GM19455 (cell line): ENCODE results near the gene GAK.

Experiments used
- ATAC-seq: cut with Tn5 transposase; IDR thresholded peaks from one replicate; pipeline ENCODE4 v1.9.1; 2021; ENCODE audit not compliant: unreplicated experiment

Gene GAK

DNA sequence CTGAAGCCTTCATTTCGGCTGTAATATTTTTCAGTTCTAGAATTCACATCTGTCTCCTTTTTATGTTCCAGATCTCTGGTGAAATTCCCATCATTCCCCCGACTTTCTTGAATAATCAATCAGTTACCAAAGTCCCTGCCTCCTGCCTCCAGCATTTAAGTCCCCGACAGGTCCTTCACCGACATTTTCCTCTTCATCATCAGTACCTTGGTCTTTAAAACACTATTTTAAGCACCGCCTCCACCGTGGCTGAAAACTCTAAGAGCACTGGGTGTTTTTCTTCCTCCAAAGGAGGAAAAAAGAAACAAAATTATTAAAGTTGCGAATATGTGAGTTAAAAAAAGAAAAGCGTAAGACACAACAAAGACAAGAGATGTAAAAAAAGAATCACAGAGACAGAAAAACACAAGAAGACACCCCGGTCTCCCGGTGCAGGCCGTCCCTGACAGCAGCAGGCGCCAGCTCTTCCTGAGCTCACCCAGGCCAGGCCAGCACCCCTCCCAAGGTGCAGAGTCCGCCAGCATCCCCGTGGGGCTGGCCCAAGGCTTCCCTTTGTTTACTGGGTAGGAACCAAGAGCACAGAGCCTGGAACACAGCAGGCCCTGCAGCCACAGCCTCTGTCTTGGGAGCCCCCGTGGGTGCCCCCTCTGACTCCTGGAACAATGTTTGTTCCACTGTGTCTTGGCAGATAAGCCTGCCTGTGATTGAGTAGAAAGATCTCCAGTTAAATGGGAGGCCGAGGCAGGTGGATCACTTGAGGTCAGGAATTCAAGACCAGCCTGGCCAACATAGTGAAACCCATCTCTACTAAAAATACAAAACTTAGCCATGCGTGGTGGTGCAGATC lies 56.9 kb downstream of the GAK start:
- ATAC-seq, result no peak

DNA sequence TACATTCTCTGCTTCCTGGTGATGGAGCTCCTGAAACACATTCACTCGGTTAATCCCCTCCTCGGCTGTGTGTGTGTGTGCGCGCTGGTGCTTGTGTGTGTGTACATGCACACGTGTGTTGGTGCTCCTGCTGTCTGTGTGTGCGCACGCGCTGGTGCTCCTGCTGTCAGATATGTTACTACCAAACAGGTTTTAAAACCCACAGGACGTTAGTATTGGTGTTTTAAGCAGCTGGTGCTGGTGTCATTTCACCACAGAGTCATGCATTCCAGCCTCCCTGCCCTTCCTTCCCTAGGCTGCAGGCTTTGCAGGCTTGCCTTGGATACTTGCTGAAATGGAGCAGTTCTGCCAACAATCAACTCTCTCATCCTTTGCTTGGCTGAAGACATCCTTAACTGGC lies 58.1 kb downstream of the GAK start:
- ATAC-seq, result no peak

DNA sequence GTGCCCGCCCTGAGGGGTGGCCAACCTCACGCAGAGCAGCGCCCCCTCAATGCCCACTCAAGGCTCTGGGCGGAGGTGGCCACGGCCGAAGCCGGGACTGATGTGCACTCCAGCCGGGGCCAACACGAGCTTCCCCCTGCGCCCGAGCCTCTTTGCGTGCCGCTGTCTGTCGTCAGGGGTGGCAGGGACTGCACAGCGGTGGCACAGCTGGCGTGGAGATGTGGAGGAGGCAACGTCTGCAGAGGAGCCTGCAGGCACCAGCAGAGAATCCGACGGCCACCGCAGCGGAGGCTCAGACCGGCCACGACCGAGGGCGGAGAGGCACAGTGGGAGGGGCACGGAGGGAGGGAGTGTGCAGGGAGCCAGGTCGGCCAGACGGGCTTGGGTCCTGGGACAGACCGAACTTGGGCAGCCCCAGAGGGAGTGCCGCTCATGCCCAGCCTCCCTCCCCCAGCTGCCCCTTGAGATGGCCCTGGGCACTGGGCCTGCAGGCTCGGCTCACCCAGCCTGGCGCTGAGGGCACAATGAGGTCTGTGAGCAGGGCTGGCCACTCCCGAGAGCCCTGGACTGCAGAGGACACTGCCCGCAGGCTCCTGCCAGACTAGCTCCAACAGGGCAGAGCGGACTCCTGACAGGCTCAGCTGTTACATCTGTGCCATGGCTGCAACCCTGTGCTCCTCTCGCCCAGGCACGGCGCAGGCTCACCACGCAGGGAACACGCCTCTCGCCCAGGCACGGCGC lies 59.7 kb downstream of the GAK start:
- ATAC-seq, result no peak

DNA sequence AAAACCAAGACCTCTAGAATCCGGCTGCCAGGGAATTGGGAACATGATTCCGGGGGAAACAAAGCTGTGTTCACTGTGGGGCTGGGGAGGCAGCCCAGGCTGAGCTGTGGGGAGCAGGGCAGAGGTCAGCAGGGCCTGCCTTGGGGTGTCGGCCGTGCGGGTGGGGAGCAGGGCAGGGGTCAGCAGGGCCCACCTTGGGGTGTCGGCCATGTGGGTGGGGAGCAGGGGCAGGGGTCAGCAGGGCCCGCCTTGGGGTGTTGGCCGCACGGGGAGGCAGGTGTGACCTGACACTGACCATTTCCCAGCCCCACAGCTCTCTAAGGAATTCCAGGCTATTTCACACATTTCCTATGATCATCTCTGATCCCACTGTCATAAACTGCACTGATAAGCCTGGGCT lies 60.6 kb downstream of the GAK start:
- no peak for ATAC-seq

DNA sequence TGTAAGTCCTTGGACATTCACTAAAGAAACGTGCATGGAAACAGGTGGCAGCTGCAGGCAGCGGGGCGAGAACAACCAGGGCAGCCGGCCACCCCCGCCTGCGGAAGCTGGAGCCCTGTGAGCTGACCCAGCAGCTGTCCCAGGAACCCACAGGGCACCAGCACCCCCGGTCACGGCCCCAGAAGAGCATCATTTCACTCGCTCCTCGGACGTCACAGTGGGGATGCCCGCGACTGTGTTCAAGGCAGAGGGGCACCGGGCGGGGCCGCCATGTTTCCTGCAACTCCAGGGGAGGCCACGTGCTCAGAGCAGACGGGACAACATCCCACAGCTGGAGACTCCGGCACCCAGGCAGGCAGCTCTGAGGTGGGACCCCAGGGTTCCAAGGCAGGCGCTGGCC lies 61.2 kb downstream of the GAK start:
- no peak for ATAC-seq

DNA sequence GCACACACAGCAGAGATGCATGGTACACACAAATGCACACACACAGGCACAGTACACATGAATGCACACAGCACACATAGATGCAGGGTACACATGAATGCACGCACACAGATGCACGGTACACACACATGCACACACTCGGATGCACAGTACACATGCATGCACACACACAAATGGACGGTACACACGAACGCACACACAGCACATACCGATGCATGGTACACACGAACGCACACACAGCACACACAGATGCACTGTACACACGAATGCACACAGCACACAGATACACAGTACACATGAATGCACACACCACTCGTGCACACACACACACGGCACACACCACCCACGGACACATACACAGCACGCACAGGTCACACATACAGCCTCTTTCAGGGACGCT lies 62.3 kb downstream of the GAK start:
- ATAC-seq, result no peak

DNA sequence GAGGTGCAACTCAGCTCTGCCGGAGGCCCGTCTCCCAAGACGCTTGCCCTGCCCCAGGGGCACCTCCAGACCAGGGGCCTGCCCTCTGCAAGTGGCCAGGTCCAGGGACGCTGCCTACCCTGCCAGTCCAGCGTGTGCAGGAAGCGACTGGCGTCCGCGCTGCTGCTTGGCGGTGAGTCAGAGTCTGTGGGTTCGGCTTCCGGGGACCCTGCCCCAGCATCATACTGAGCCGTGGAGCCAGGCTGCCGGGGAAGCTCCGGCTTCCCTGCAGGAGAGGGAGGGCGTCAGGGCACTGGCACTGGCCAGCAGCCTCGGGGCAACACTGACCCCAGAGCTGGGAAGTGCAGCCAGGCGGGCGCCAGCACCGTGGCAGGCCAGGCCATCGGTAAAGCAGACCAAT lies 63.7 kb downstream of the GAK start:
- ATAC-seq, result no peak

DNA sequence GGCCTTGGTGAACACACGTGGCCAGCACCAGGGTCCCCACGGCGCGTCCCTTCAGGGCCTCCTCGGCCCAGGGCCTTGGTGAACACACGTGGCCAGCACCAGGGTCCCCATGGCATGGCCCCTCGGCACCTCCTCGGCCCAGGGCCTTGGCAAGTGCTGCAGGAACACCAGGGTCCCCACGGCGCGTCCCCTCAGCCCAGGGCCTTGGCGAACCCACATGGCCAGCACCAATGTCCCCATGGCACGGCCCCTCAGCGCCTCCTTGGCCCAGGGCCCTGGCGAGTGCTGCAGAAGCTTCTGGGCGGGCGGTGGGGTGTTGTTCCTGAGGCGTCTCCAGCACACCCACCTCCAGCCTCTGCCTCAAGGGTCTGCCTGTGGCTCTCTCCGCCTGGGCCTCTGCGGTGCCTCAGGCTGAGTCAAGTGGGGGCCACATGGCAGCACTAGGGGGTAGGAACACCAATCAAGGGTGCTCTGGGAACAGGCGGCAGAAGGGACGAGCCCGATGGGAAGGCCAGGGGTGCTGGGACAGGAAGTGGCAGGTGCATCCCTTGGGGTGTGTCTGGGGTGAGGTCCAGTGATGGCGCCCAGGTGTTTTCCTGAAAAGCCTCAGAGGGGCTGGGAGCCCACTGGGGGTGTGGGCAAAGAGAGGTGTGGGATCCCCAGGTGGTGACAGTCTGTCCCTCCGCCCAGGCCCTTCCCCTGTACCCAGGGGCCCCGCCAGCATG lies 64.4 kb downstream of the GAK start:
- ATAC-seq, result no peak

DNA sequence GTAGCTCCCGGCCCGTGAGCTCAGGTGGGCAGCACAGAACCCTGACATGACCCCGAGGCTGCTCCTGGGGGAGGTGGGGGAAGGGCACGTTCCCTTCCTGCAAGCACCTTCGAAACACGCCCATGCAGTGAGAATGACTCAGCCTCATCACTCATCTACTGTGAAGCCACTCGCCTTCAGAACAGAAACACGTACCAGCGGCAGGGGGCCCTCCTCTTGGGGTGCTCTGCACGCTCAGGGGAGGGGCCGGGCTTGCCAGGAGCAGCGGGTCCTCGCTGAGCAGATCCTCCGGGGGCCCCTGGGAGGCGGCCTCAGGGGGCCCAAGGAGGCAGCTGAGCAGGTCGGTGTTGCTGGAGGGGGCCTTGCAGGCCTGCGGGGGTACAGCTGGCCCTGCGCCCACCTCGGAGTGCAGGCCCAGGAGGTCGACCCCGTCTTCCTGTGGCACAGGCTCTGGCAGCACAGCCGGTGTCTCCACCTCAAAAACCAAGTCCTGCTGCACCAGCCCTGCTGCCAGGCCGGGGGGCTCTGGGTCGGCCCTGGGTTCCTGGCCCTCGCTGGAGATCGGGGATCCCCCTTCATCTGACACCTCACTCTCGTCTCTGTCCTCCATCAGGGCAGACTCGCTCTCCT lies 65.2 kb downstream of the GAK start:
- ATAC-seq, result no peak

DNA sequence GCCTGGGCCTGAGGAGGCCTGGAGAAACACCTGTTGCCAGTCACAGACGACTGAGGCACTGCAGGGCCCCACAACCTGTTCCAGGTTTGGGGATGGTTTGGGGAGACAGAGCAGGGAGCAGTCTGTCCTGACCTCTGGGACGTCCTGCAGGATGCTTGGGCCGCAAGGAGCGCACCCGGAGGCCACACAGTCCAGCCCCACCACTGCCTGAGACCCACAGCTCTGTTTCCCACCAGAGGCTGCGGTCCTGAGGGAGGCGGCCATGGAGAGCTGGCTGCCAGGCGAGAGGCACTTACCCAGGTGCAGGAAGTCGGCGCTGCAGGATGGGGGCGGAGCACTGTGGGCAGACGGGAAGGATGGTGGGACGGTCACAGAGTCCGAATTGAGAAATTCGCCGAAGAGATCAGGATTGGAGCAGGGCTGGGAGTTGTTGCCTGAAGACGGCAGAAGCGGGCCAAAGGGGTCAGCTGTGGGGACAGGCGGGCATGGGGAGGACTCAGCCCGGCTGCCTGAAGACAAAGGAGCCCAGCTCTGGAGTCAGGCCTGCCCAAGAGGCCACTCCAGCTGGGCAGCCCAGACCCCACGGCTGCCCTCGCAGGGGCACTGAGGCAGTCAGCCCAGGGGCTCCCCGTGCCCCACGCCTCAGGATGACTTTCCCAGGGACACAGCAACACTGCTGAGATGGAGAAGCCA lies 65.9 kb downstream of the GAK start:
- ATAC-seq, result no peak

DNA sequence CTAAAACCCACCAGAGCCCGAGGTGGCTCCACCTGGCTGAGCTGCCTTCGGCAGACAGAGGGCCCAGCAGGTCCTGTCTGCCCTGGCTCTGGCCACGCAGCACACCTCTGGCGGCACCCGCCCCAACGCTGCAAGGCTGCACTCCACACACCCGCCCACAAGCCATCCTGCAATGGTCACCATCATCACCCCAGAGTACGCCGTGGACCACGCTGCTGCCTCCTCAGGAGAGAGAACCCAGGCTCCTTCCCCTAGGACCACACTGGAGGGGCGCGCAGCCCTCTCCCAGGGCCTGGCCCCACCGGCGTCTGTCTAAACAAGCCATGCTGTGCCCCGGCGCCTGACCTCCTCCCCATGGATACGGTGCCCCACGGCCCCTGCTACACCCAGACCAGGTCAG lies 66.5 kb downstream of the GAK start:
- no peak for ATAC-seq

DNA sequence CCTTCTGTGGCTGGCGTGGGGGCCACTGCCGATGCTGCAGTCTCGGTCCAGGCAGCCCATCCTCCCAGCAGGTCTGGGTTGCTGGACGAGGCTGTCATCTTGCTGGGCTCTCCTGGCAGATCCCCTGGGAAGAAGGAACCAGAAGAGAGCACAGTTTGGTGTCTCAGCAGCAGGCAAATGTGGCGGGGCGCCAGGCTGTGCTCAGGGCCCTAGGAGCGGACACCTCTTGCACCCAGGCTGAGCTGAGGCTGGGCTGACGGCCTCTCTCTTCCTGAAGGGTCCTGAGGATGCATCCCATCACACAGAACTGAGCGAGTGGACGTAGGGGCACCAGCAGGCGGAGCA lies 67.0 kb downstream of the GAK start:
- ATAC-seq, result no peak

DNA sequence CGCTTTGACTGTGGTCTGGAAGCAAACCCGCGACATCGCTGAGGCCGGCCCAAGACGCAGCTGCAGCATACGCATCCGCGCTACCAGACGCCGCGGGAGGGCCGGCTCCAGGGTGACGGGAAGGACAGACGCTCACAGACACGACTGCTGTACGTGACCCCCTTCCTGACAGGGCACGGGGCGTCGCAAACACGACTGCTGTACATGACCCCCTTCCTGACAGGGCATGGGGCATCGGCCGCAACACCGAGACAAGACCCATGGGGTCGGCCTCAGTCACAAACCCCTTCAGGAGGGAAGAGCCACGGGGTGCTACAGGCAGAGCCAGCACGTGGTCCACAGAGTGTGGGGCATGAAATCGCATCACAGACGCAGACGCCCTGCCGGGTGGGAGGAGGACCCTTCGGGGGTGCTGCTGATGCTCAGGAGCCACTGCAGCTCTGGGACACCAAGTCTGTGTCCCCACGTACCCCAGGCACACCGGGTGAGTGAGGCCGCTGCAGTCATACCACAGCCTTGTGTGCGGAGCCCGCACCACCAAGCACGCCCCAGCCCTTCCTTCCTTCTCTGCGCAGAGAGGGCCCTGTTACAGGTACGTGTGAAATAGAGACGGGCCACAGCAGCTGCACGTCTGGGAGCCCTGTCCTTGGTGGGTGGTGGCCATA lies 67.5 kb downstream of the GAK start:
- ATAC-seq, result no peak

DNA sequence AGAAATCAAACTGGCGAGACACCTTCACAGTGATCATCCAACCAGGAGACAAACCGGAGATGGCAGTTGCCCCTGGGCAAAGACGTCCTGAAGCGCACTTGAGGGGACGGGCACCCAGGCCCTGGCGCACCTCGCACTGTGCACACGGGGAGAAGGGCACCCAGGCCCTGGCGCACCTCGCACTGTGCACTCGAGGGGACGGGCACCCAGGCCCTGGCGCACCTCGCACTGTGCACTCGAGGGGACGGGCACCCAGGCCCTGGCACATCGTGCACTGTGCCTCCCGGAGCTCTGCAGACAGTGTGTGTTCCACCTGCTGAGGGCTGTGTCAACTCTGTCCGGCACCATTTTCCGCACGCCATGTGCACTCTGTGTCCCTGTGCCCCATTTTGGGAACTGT lies 71.6 kb downstream of the GAK start:
- ATAC-seq, result no peak

DNA sequence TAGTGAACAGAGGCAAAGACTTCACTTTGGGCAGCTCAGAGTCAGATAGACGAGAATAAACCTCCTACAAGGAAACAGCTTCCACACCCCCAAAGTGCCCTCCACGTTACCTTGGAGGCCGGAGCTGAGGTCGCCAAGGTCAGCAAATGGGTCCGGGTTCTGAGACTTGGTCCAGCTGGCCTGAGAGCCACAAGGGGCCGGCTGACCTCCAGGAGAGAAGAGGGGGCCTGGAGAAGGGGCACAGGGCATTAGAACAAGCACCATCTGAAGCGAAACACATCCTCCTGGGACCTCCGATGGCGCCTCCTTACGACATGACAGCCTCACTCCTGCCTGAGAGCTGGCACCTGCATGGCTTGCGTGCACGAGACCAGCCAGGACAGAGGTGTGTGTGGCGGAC lies 72.6 kb downstream of the GAK start:
- ATAC-seq, result no peak

DNA sequence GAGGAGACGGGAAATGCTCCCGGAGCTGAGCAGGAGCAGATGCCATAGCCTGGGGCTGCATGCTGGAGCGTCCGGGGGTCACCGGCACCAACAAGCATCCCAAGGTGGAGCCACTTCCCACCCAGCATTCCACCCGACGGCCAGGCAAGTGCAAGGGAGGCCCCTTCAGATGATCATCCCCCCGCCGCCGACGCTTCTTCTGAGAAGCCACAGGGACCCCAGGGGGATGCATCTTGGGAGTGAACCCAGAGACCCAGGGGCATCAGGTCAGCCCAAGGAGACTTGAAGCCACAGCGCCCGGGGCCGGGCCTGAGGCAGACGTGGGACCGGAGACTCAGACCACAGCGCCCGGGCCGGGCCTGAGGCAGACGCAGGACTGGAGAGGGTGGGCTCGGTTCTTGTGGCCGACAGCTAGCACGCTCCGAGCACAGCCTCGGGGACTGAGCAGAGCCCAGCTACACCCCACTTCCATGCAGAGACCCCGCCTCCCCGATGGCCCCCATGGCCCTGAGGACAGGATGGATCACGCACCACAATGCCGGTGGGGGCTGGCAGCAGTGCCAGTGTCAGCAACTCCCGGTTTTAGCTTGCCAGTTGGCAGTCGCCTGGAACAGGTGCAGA lies 73.2 kb downstream of the GAK start:
- no peak for ATAC-seq

DNA sequence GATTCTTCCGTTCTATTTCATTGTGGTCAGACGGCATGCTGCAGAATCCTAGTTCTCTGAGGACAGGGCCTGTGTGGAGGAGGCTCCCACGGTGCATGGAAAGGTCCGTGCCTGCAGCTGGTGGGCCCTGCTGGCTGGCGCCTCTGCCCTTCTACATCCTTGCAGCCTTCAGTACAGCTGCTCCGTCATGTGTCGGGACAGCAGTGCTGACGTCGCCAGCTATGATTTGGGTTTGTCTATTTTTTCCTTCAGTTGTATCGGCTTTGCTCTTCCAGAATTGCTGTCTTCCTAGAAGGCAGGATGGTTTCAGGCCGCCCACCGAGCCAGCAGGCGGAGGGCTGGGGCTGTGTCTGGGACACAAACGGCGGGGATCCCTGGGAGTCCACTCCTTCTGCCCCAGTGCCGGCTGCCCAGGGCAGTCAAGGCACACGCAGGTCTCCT lies 74.1 kb downstream of the GAK start:
- no peak for ATAC-seq

DNA sequence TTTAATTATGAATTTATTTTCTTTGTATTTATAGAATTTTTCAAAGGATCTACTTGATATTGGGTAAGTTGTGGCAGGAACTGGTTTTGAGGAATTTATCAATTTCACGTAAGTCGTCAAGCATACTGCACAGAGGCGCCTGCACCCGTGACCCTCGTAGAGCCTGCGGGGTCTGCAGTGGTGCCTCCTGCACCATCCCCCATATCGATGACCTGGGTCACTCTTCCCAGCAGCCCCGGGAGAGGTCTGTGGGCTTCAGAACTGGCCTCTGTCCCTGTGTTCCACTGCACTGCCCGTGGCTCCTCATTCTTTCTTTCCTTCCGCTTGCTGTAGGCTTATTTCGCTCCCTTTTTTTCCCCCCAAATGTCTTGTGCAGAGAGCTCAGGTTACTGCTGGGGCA lies 74.7 kb downstream of the GAK start:
- ATAC-seq, result no peak

DNA sequence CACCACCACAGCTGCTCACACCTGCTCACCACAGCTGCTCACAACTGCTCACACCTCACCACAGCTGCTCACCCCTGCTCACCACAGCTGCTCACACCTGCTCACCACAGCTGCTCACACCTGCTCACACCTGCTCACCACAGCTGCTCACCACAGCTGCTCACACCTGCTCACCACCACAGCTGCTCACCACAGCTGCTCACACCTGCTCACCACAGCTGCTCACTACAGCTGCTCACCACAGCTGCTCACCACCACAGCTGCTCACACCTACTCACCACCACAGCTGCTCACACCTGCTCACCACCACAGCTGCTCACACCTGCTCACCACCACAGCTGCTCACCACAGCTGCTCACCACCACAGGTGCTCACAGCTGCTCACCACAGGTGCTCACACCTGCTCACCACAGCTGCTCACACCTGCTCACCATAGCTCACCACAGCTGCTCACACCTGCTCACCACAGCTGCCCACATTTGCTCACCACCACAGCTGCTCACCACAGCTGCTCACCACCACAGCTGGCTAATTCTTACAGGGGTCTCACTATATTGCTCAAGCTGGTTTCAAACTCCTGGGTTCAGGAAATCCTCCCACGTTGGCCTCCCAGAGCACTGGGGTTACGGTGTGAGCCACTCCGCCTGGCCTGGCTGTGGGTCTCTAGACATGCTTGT lies 75.8 kb downstream of the GAK start:
- no peak for ATAC-seq

DNA sequence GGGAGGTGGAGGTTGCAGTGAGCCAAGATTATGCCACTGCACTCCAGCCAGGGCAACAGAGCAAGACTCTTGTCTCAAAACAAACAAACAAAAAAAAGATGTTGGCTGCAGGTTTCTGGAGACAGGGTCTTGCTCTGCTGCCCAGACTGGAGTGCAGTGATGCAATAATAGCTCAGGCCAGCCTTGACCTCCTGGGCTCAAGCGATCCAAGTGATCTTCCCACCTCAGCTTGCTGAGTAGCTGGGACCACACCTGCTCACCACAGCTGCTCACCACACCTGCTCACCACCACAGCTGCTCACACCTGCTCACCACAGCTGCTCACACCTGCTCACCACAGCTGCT lies 76.3 kb downstream of the GAK start:
- ATAC-seq, result no peak
